ENCODE results near the gene OTOL1. TPM values are rescaled to one million over a fixed set of nuclear protein-coding genes. Genes with fewer than 3 reads are reported as not detected.

OTOL1 gene
- total RNA-seq (not detected), polyA plus RNA-seq (not detected)

- CTCF ChIA-PET (ENCODE audit: partially characterized antibody), result no interaction called here
- H3K36me3 Mint-ChIP-seq, result no peaks in the 10 kb centered on the region
- no peak within 1 kb of the TSS for H3K4me3 ChIP-seq (ENCODE audit: low read length in 2 of 2)
These were observed at the start of gene OTOL1 for GRCh38 chr3:161496508-161496907. OTOL1 (plus strand) TSS chr3:161496808; CDS start chr3:161496808, 0 bp downstream.

GRCh38 chr3:161449785-161450184 is 46.8 kb upstream of the OTOL1 start:
- Histone ChIP-seq H3K36me3 (ENCODE audit: insufficient read depth, low read length) (no peaks in the 10 kb centered on the region), H3K4me3 (ENCODE audit: low read length in 2 of 2) (no peak overlapping the region), H3K27ac (ENCODE audit: low read depth, low read length) (no peak overlapping the region), H3K4me1 (ENCODE audit: insufficient read depth, low read length) (no peaks in the 10 kb centered on the region), H3K9me3 (ENCODE audit: control insufficient read depth in 1 of 2, low read length in 2 of 2) (no peaks in the 10 kb centered on the region), H3K27me3 (ENCODE audit: insufficient read depth, low read length) (no peaks in the 10 kb centered on the region)
- no peak for DNase-seq
- POLR2A ChIA-PET (ENCODE audit: partially characterized antibody), result no interaction called here
- no peaks in the 10 kb centered on the region for H3K36me3 Mint-ChIP-seq
- H3K9me3 Mint-ChIP-seq, result peaks cover 0 to 8% (median 4%) of the 10 kb centered on the region in 8 donors
- intact Hi-C loops (cut with micrococcal nuclease), result no loop called here
- H3K4me3 Mint-ChIP-seq, result no peak overlapping the region
- no peak overlapping the region for H3K27ac Mint-ChIP-seq
- CTCF ChIA-PET (ENCODE audit: partially characterized antibody), result no interaction called here
- H3K27me3 Mint-ChIP-seq, result peaks cover 4 to 5% of the 10 kb centered on the region in 2 donors
- no peaks in the 10 kb centered on the region for H3K4me1 Mint-ChIP-seq

More at GRCh38 chr3:161496508-161496907, at the start of gene OTOL1:
- H3K9me3 ChIP-seq (ENCODE audit: control insufficient read depth in 1 of 2, low read length in 2 of 2), result no peaks in the 10 kb centered on the region
- H3K27me3 Mint-ChIP-seq, result peaks cover 0 to 6% of the 10 kb centered on the region in 2 donors
- H3K36me3 ChIP-seq (ENCODE audit: insufficient read depth, low read length), result no peaks in the 10 kb centered on the region
- no peak within 1 kb of the TSS for H3K27ac ChIP-seq (ENCODE audit: low read depth, low read length)
- H3K27ac Mint-ChIP-seq, result no peak within 1 kb of the TSS
- no peaks in the 10 kb centered on the region for H3K27me3 ChIP-seq (ENCODE audit: insufficient read depth, low read length)
- POLR2A ChIA-PET (ENCODE audit: partially characterized antibody), result no interaction called here
- H3K4me1 Mint-ChIP-seq, result no peaks in the 10 kb centered on the region
- peaks cover 0 to 8% (median 5%) of the 10 kb centered on the region in 8 donors for H3K9me3 Mint-ChIP-seq
- H3K4me1 ChIP-seq (ENCODE audit: insufficient read depth, low read length), result no peaks in the 10 kb centered on the region
- no peak for DNase-seq
- intact Hi-C loops (cut with micrococcal nuclease), result no loop called here
- H3K4me3 Mint-ChIP-seq, result no peak within 1 kb of the TSS

- no peak overlapping the region for H3K27ac ChIP-seq (ENCODE audit: low read depth, low read length)
- CTCF ChIA-PET (ENCODE audit: partially characterized antibody), result no interaction called here
- H3K4me1 Mint-ChIP-seq, result no peaks in the 10 kb centered on the region
These were observed 44.4 kb upstream of the OTOL1 start for GRCh38 chr3:161452179-161452578.

GRCh38 chr3:161454615-161455014 is 42.0 kb upstream of the OTOL1 start:
- ChIA-PET POLR2A (ENCODE audit: partially characterized antibody) (no interaction called here), CTCF (ENCODE audit: partially characterized antibody) (no interaction called here)
- Histone ChIP-seq H3K27me3 (ENCODE audit: insufficient read depth, low read length) (no peaks in the 10 kb centered on the region), H3K36me3 (ENCODE audit: insufficient read depth, low read length) (no peaks in the 10 kb centered on the region), H3K27ac (ENCODE audit: low read depth, low read length) (no peak overlapping the region), H3K4me3 (ENCODE audit: low read length in 2 of 2) (no peak overlapping the region), H3K4me1 (ENCODE audit: insufficient read depth, low read length) (no peaks in the 10 kb centered on the region), H3K9me3 (ENCODE audit: control insufficient read depth in 1 of 2, low read length in 2 of 2) (no peaks in the 10 kb centered on the region)
- Mint-ChIP-seq H3K4me1 (no peaks in the 10 kb centered on the region), H3K9me3 (peaks cover 0 to 5% (median 0%) of the 10 kb centered on the region in 8 donors), H3K27ac (no peak overlapping the region), H3K27me3 (peaks cover 2 to 4% of the 10 kb centered on the region in 2 donors), H3K36me3 (no peaks in the 10 kb centered on the region), H3K4me3 (no peak overlapping the region)
- intact Hi-C loops (cut with micrococcal nuclease), result no loop called here
- DNase-seq, result no peak

More at GRCh38 chr3:161452179-161452578, 44.4 kb upstream of the OTOL1 start:
- no peaks in the 10 kb centered on the region for H3K36me3 ChIP-seq (ENCODE audit: insufficient read depth, low read length)
- H3K9me3 Mint-ChIP-seq, result peaks cover 0 to 8% (median 4%) of the 10 kb centered on the region in 8 donors
- DNase-seq, result no peak
- intact Hi-C loops (cut with micrococcal nuclease), result no loop called here
- H3K4me3 ChIP-seq (ENCODE audit: low read length in 2 of 2), result no peak overlapping the region
- POLR2A ChIA-PET (ENCODE audit: partially characterized antibody), result no interaction called here
- H3K4me3 Mint-ChIP-seq, result no peak overlapping the region
- no peaks in the 10 kb centered on the region for H3K9me3 ChIP-seq (ENCODE audit: control insufficient read depth in 1 of 2, low read length in 2 of 2)
- no peaks in the 10 kb centered on the region for H3K4me1 ChIP-seq (ENCODE audit: insufficient read depth, low read length)
- no peaks in the 10 kb centered on the region for H3K27me3 ChIP-seq (ENCODE audit: insufficient read depth, low read length)
- H3K27me3 Mint-ChIP-seq, result peaks cover 2 to 4% of the 10 kb centered on the region in 2 donors
- H3K27ac Mint-ChIP-seq, result no peak overlapping the region
- no peaks in the 10 kb centered on the region for H3K36me3 Mint-ChIP-seq

- H3K4me1 ChIP-seq (ENCODE audit: insufficient read depth, low read length), result no peaks in the 10 kb centered on the region
- ChIA-PET POLR2A (ENCODE audit: partially characterized antibody) (no interaction called here), CTCF (ENCODE audit: partially characterized antibody) (no interaction called here)
- no peaks in the 10 kb centered on the region for H3K36me3 ChIP-seq (ENCODE audit: insufficient read depth, low read length)
- no peak overlapping the region for H3K4me3 Mint-ChIP-seq
- H3K9me3 ChIP-seq (ENCODE audit: control insufficient read depth in 1 of 2, low read length in 2 of 2), result no peaks in the 10 kb centered on the region
- peaks cover 0 to 5% (median 0%) of the 10 kb centered on the region in 8 donors for H3K9me3 Mint-ChIP-seq
- H3K27me3 ChIP-seq (ENCODE audit: insufficient read depth, low read length), result no peaks in the 10 kb centered on the region
- intact Hi-C loops (cut with micrococcal nuclease), result no loop called here
- no peak overlapping the region for H3K27ac ChIP-seq (ENCODE audit: low read depth, low read length)
- no peak overlapping the region for H3K4me3 ChIP-seq (ENCODE audit: low read length in 2 of 2)
- no peak overlapping the region for H3K27ac Mint-ChIP-seq
- H3K36me3 Mint-ChIP-seq, result no peaks in the 10 kb centered on the region
- no peak for DNase-seq
- peaks cover 2% of the 10 kb centered on the region in 2 donors for H3K27me3 Mint-ChIP-seq
- no peaks in the 10 kb centered on the region for H3K4me1 Mint-ChIP-seq
These were observed 40.6 kb upstream of the OTOL1 start for GRCh38 chr3:161455962-161456361.

GRCh38 chr3:161462138-161462537 is 34.5 kb upstream of the OTOL1 start:
- Mint-ChIP-seq H3K36me3 (peaks cover 0 to 4% of the 10 kb centered on the region in 2 donors), H3K27ac (no peak overlapping the region), H3K9me3 (peaks cover 2 to 20% (median 11%) of the 10 kb centered on the region in 8 donors), H3K27me3 (peaks cover 6 to 10% of the 10 kb centered on the region in 2 donors), H3K4me3 (no peak overlapping the region), H3K4me1 (no peaks in the 10 kb centered on the region)
- Histone ChIP-seq H3K4me3 (ENCODE audit: low read length in 2 of 2) (no peak overlapping the region), H3K4me1 (ENCODE audit: insufficient read depth, low read length) (no peaks in the 10 kb centered on the region), H3K27me3 (ENCODE audit: insufficient read depth, low read length) (no peaks in the 10 kb centered on the region), H3K27ac (ENCODE audit: low read depth, low read length) (no peak overlapping the region), H3K36me3 (ENCODE audit: insufficient read depth, low read length) (no peaks in the 10 kb centered on the region), H3K9me3 (ENCODE audit: control insufficient read depth in 1 of 2, low read length in 2 of 2) (no peaks in the 10 kb centered on the region)
- ChIA-PET POLR2A (ENCODE audit: partially characterized antibody) (no interaction called here), CTCF (ENCODE audit: partially characterized antibody) (no interaction called here)
- intact Hi-C loops (cut with micrococcal nuclease), result no loop called here
- no peak for DNase-seq

GRCh38 chr3:161471211-161471610 is 25.4 kb upstream of the OTOL1 start:
- H3K27ac Mint-ChIP-seq, result no peak overlapping the region
- Histone ChIP-seq H3K27ac (ENCODE audit: low read depth, low read length) (no peak overlapping the region), H3K4me3 (ENCODE audit: low read length in 2 of 2) (no peak overlapping the region), H3K4me1 (ENCODE audit: insufficient read depth, low read length) (no peaks in the 10 kb centered on the region), H3K36me3 (ENCODE audit: insufficient read depth, low read length) (no peaks in the 10 kb centered on the region), H3K9me3 (ENCODE audit: control insufficient read depth in 1 of 2, low read length in 2 of 2) (no peaks in the 10 kb centered on the region), H3K27me3 (ENCODE audit: insufficient read depth, low read length) (no peaks in the 10 kb centered on the region)
- ChIA-PET CTCF (ENCODE audit: partially characterized antibody) (interaction anchor here (1.5 kb wide), 1 partner anchor 10 kb away, joined by 3 read pairs; no protein-coding TSS in a partner anchor), POLR2A (ENCODE audit: partially characterized antibody) (no interaction called here)
- no peaks in the 10 kb centered on the region for H3K36me3 Mint-ChIP-seq
- intact Hi-C loops (cut with micrococcal nuclease), result no loop called here
- peaks cover 4 to 9% of the 10 kb centered on the region in 2 donors for H3K27me3 Mint-ChIP-seq
- H3K9me3 Mint-ChIP-seq, result peaks cover 0 to 2% (median 0%) of the 10 kb centered on the region in 8 donors
- no peak for DNase-seq
- H3K4me1 Mint-ChIP-seq, result no peaks in the 10 kb centered on the region
- H3K4me3 Mint-ChIP-seq, result no peak overlapping the region

- no peaks in the 10 kb centered on the region for H3K9me3 Mint-ChIP-seq
- no peak overlapping the region for H3K4me3 ChIP-seq (ENCODE audit: low read length in 2 of 2)
- H3K4me3 Mint-ChIP-seq, result no peak overlapping the region
- H3K27ac Mint-ChIP-seq, result no peak overlapping the region
- no peaks in the 10 kb centered on the region for H3K36me3 Mint-ChIP-seq
- no peak for DNase-seq
- H3K27ac ChIP-seq (ENCODE audit: low read depth, low read length), result no peak overlapping the region
- no peaks in the 10 kb centered on the region for H3K4me1 Mint-ChIP-seq
- intact Hi-C loops (cut with micrococcal nuclease), result no loop called here
- H3K27me3 Mint-ChIP-seq, result peaks cover 0 to 6% of the 10 kb centered on the region in 2 donors
- H3K27me3 ChIP-seq (ENCODE audit: insufficient read depth, low read length), result no peaks in the 10 kb centered on the region
- no peaks in the 10 kb centered on the region for H3K36me3 ChIP-seq (ENCODE audit: insufficient read depth, low read length)
- ChIA-PET POLR2A (ENCODE audit: partially characterized antibody) (no interaction called here), CTCF (ENCODE audit: partially characterized antibody) (no interaction called here)
- H3K4me1 ChIP-seq (ENCODE audit: insufficient read depth, low read length), result no peaks in the 10 kb centered on the region
- no peaks in the 10 kb centered on the region for H3K9me3 ChIP-seq (ENCODE audit: control insufficient read depth in 1 of 2, low read length in 2 of 2)
These were observed 22.5 kb upstream of the OTOL1 start for GRCh38 chr3:161474139-161474538.
